CD4-positive, CD25-positive, alpha-beta regulatory T cell (primary cell): Measurements from ENCODE around the gene RFX3. TPM values are rescaled to one million over a fixed set of nuclear protein-coding genes. Genes with fewer than 3 reads are reported as not detected.

Experiments
- ATAC-seq, 2 donors: fragments of 150-1000 bp; cut with Tn5 transposase; one replicate each; pipeline ENCODE4 v1.10.0; 2021; ENCODE audit warnings: low read depth in 2 of 2, moderate number of reproducible peaks in 2 of 2, moderate library complexity in 1 of 2
- DNase-seq, 3 donors: peaks; one replicate each; pipeline versions ENCODE4 v3.0.0 to v3.0.0-alpha.2; 2012 to 2022; ENCODE audit warnings: mixed read lengths in 1 of 3
- H3K27ac ChIP-seq: one replicate; pipeline ENCODE4 v1.7.0; 2013; ENCODE audit warnings: mild to moderate bottlenecking, low read length; ENCODE audit not compliant: insufficient read depth, poor library complexity, severe bottlenecking
- H3K27me3 ChIP-seq: one replicate; pipeline ENCODE4 v1.7.0; 2013; ENCODE audit warnings: low read length; ENCODE audit not compliant: control insufficient read depth, insufficient read depth
- H3K36me3 ChIP-seq: one replicate; pipeline ENCODE4 v1.7.0; 2013; ENCODE audit warnings: mild to moderate bottlenecking, low read length, moderate library complexity; ENCODE audit not compliant: control insufficient read depth, insufficient read depth
- H3K4me1 ChIP-seq: 2 replicates; pipeline ENCODE4 v1.7.0; 2013; ENCODE audit warnings: mild to moderate bottlenecking, low read length; ENCODE audit not compliant: insufficient read depth, control insufficient read depth, poor library complexity, severe bottlenecking
- H3K4me3 ChIP-seq: one replicate; pipeline ENCODE4 v1.7.0; 2013; ENCODE audit warnings: low read depth, mild to moderate bottlenecking, low read length, moderate library complexity
- H3K9me3 ChIP-seq, 2 experiments: 1 replicate in 1 of 2; 2 replicates in 1 of 2; pipeline ENCODE4 v1.7.0; 2013; ENCODE audit warnings: low read length in 2 of 2, mild to moderate bottlenecking in 1 of 2, moderate library complexity in 1 of 2; ENCODE audit not compliant: control insufficient read depth in 2 of 2
- H3K27ac Mint-ChIP-seq, 3 donors: one replicate each; pipeline ENCODE4 v1.8.0; 2020 to 2022; ENCODE audit warnings: mild to moderate bottlenecking in 3 of 3, mixed read lengths in 3 of 3, moderate library complexity in 2 of 3
- H3K27me3 Mint-ChIP-seq: one replicate; pipeline ENCODE4 v1.8.0; 2022; ENCODE audit warnings: mild to moderate bottlenecking, mixed read lengths
- H3K36me3 Mint-ChIP-seq: one replicate; pipeline ENCODE4 v1.8.0; 2020; ENCODE audit warnings: mixed read lengths
- H3K4me1 Mint-ChIP-seq, 4 donors: one replicate each; pipeline ENCODE4 v1.8.0; 2020 to 2022; ENCODE audit warnings: mixed read lengths in 4 of 4, mild to moderate bottlenecking in 1 of 4
- H3K4me3 Mint-ChIP-seq, 4 donors: one replicate each; pipeline ENCODE4 v1.8.0; 2020 to 2022; ENCODE audit warnings: mild to moderate bottlenecking in 4 of 4, mixed read lengths in 4 of 4, moderate library complexity in 3 of 4
- H3K9me3 Mint-ChIP-seq, 7 donors: one replicate each; pipeline ENCODE4 v1.8.0; 2020 to 2022; ENCODE audit warnings: mixed read lengths in 7 of 7, mild to moderate bottlenecking in 3 of 7, moderate library complexity in 2 of 7
- polyA plus RNA-seq, 4 donors: library from polyadenylated mRNA; unstranded; fragments of 300-500 nt; fragmentation: Illumina TruSeq; gene quantifications; one replicate each; pipeline ENCODE4 v1.2.3, GENCODE V29; 2021
- total RNA-seq: library from RNA; stranded (reverse); gene quantifications from one replicate; pipeline ENCODE4 v1.2.3, GENCODE V29; 2022

The RFX3 gene
- total and polyA plus RNA-seq, 5 donors from 2014 or later: 6.7 to 40.4 (median 7.6) TPM

GRCh38 chr9:3342159-3342777 is 183.5 kb downstream of the RFX3 start:
- no peak overlapping the region for H3K27ac Mint-ChIP-seq
- H3K4me1 ChIP-seq: peaks cover 3% of the 10 kb centered on the region
- no peak overlapping the region for H3K27ac ChIP-seq
- no peaks in the 10 kb centered on the region for H3K9me3 ChIP-seq
- no peaks in the 10 kb centered on the region for H3K27me3 ChIP-seq
- peaks cover 5% of the 10 kb centered on the region for H3K36me3 ChIP-seq
- no peaks in the 10 kb centered on the region for H3K27me3 Mint-ChIP-seq
- peaks cover 5 to 27% (median 14%) of the 10 kb centered on the region in 4 donors for H3K4me1 Mint-ChIP-seq
- no peak overlapping the region for H3K4me3 Mint-ChIP-seq
- ATAC-seq: no peak
- peaks cover 0 to 3% (median 0%) of the 10 kb centered on the region in 7 donors for H3K9me3 Mint-ChIP-seq
- peaks cover 17% of the 10 kb centered on the region for H3K36me3 Mint-ChIP-seq
- no peak for DNase-seq
- no peak overlapping the region for H3K4me3 ChIP-seq

- Histone ChIP-seq H3K4me3 (no peak overlapping the region), H3K9me3 (no peaks in the 10 kb centered on the region), H3K27ac (no peak overlapping the region), H3K4me1 (peaks cover 3% of the 10 kb centered on the region), H3K36me3 (no peaks in the 10 kb centered on the region), H3K27me3 (no peaks in the 10 kb centered on the region)
- H3K36me3 Mint-ChIP-seq: peaks cover 10% of the 10 kb centered on the region
- peak overlapping the region in 1 of 3 donors; percentile 12 for H3K27ac Mint-ChIP-seq
- H3K9me3 Mint-ChIP-seq: peaks cover 0 to 3% (median 0%) of the 10 kb centered on the region in 7 donors
- H3K27me3 Mint-ChIP-seq: no peaks in the 10 kb centered on the region
- DNase-seq (peak in 1 of 3 donors; percentile 18), ATAC-seq (no peak)
- no peak overlapping the region for H3K4me3 Mint-ChIP-seq
- peaks cover 13 to 24% (median 19%) of the 10 kb centered on the region in 4 donors for H3K4me1 Mint-ChIP-seq
Measured at GRCh38 chr9:3337515-3338225, 188.1 kb downstream of the RFX3 start.

- Histone ChIP-seq H3K4me1 (peaks cover 3% of the 10 kb centered on the region), H3K4me3 (no peak overlapping the region), H3K27me3 (no peaks in the 10 kb centered on the region), H3K9me3 (no peaks in the 10 kb centered on the region), H3K36me3 (no peaks in the 10 kb centered on the region), H3K27ac (no peak overlapping the region)
- Mint-ChIP-seq H3K9me3 (peaks cover 0 to 3% (median 0%) of the 10 kb centered on the region in 7 donors), H3K27me3 (no peaks in the 10 kb centered on the region), H3K4me1 (peaks cover 13 to 24% (median 19%) of the 10 kb centered on the region in 4 donors), H3K4me3 (no peak overlapping the region), H3K36me3 (peaks cover 10% of the 10 kb centered on the region), H3K27ac (peak overlapping the region in 1 of 3 donors; percentile 12)
- no peak for ATAC-seq
- DNase-seq: no peak
Measured at GRCh38 chr9:3336951-3337350, 188.8 kb downstream of the RFX3 start.

GRCh38 chr9:3332802-3333201 is 193.0 kb downstream of the RFX3 start:
- no peak overlapping the region for H3K27ac Mint-ChIP-seq
- no peak for DNase-seq
- Histone ChIP-seq H3K27ac (no peak overlapping the region), H3K36me3 (peaks cover 7% of the 10 kb centered on the region), H3K4me3 (no peak overlapping the region), H3K4me1 (peaks cover 3% of the 10 kb centered on the region), H3K27me3 (no peaks in the 10 kb centered on the region), H3K9me3 (no peaks in the 10 kb centered on the region)
- ATAC-seq: no peak
- H3K4me3 Mint-ChIP-seq: no peak overlapping the region
- peaks cover 14% of the 10 kb centered on the region for H3K36me3 Mint-ChIP-seq
- H3K27me3 Mint-ChIP-seq: no peaks in the 10 kb centered on the region
- H3K4me1 Mint-ChIP-seq: peaks cover 4 to 13% (median 11%) of the 10 kb centered on the region in 4 donors
- H3K9me3 Mint-ChIP-seq: no peaks in the 10 kb centered on the region

- ATAC-seq (no peak), DNase-seq (no peak)
- no peaks in the 10 kb centered on the region for H3K9me3 Mint-ChIP-seq
- H3K4me3 ChIP-seq: no peak overlapping the region
- H3K9me3 ChIP-seq: no peaks in the 10 kb centered on the region
- no peak overlapping the region for H3K27ac Mint-ChIP-seq
- H3K4me1 ChIP-seq: no peaks in the 10 kb centered on the region
- H3K27me3 ChIP-seq: no peaks in the 10 kb centered on the region
- H3K4me1 Mint-ChIP-seq: peaks cover 2 to 10% (median 5%) of the 10 kb centered on the region in 4 donors
- H3K36me3 Mint-ChIP-seq: peaks cover 15% of the 10 kb centered on the region
- no peak overlapping the region for H3K27ac ChIP-seq
- H3K4me3 Mint-ChIP-seq: no peak overlapping the region
- peaks cover 7% of the 10 kb centered on the region for H3K36me3 ChIP-seq
- H3K27me3 Mint-ChIP-seq: no peaks in the 10 kb centered on the region
Measured at GRCh38 chr9:3331801-3332200, 194.0 kb downstream of the RFX3 start.

- H3K27me3 ChIP-seq: no peaks in the 10 kb centered on the region
- H3K4me3 ChIP-seq: no peak overlapping the region
- DNase-seq (no peak), ATAC-seq (no peak)
- H3K9me3 Mint-ChIP-seq: no peaks in the 10 kb centered on the region
- H3K27ac ChIP-seq: no peak overlapping the region
- H3K27me3 Mint-ChIP-seq: no peaks in the 10 kb centered on the region
- no peaks in the 10 kb centered on the region for H3K9me3 ChIP-seq
- H3K4me1 ChIP-seq: no peaks in the 10 kb centered on the region
- peaks cover 7% of the 10 kb centered on the region for H3K36me3 ChIP-seq
- peaks cover under 1 to 6% (median 2%) of the 10 kb centered on the region in 4 donors for H3K4me1 Mint-ChIP-seq
- H3K27ac Mint-ChIP-seq: no peak overlapping the region
- H3K4me3 Mint-ChIP-seq: no peak overlapping the region
- H3K36me3 Mint-ChIP-seq: peaks cover 14% of the 10 kb centered on the region
Measured at GRCh38 chr9:3330792-3331420, 194.9 kb downstream of the RFX3 start.

- Mint-ChIP-seq H3K4me1 (peaks cover 0 to 4% (median 1%) of the 10 kb centered on the region in 4 donors), H3K27ac (no peak overlapping the region), H3K27me3 (no peaks in the 10 kb centered on the region), H3K36me3 (peaks cover 14% of the 10 kb centered on the region), H3K9me3 (no peaks in the 10 kb centered on the region), H3K4me3 (no peak overlapping the region)
- Histone ChIP-seq H3K4me3 (no peak overlapping the region), H3K27ac (no peak overlapping the region), H3K9me3 (no peaks in the 10 kb centered on the region), H3K4me1 (no peaks in the 10 kb centered on the region), H3K36me3 (peaks cover 7% of the 10 kb centered on the region), H3K27me3 (no peaks in the 10 kb centered on the region)
- no peak for DNase-seq
- no peak for ATAC-seq
Measured at GRCh38 chr9:3329361-3329760, 196.4 kb downstream of the RFX3 start.
